ENCODE results near the gene CYGB. TPM values are rescaled to one million over a fixed set of nuclear protein-coding genes. Genes with fewer than 3 reads are reported as not detected.
A peak's percentile ranks its signal among the peaks of the same experiment; 100 is the strongest.

CYGB gene
- total and polyA plus RNA-seq, 2 of the 13 experiments (the other 11 are each of a cell fraction or from before 2014, with no cell fraction given) = 18.9 to 27.1 TPM

DNA sequence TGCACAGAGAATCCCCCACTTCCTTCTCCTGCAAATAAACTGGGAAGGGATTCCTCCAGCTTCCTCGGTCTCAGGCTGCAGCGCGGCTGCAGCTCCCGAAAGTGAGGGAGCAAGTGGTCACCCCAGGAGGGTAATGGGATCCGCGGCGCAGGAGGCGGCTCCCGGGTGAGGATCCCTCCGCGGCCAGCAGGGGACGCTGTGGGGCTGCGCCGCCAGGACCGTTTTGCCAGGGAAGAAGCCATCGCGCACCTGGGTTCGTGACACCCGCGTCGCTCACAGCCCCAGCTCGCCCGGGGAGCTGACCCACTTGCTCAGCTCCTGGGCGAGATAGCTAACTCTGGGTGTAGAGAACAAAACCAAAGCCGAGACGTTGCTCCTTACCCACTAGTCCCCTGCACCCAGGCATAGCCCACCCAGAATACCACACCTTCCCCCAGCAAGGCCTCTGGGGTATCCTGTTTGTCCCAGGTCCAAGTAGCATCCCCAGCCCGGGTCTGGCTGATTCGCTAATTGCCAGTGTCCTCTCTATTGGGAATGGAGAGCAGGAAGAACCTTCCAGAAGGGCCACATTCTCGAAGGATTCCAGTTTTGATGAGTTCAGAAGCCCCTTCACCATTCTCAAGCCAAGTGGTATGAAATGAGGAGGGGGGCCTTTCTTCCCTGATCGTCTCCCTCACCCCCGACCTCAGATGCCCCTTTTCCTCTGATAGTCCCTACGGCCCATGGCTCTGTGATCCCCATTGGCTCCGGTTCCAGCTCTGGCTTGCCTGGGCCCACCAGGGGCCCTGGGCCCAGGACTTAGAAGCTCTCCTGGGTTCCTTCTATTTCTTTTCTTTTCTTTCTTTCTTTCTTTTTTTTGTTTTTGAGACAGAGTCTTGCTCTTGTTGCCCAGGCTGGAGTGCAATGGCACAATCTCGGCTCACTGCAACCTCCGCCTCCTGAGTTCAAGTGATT lies 14.1 kb downstream of the CYGB start (continued):
- TF ChIP-seq, protein P1, sequence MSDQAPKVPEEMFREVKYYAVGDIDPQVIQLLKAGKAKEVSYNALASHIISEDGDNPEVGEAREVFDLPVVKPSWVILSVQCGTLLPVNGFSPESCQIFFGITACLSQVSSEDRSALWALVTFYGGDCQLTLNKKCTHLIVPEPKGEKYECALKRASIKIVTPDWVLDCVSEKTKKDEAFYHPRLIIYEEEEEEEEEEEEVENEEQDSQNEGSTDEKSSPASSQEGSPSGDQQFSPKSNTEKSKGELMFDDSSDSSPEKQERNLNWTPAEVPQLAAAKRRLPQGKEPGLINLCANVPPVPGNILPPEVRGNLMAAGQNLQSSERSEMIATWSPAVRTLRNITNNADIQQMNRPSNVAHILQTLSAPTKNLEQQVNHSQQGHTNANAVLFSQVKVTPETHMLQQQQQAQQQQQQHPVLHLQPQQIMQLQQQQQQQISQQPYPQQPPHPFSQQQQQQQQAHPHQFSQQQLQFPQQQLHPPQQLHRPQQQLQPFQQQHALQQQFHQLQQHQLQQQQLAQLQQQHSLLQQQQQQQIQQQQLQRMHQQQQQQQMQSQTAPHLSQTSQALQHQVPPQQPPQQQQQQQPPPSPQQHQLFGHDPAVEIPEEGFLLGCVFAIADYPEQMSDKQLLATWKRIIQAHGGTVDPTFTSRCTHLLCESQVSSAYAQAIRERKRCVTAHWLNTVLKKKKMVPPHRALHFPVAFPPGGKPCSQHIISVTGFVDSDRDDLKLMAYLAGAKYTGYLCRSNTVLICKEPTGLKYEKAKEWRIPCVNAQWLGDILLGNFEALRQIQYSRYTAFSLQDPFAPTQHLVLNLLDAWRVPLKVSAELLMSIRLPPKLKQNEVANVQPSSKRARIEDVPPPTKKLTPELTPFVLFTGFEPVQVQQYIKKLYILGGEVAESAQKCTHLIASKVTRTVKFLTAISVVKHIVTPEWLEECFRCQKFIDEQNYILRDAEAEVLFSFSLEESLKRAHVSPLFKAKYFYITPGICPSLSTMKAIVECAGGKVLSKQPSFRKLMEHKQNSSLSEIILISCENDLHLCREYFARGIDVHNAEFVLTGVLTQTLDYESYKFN (CRISPR knock-in tag; conservative IDR thresholded peaks at IDR 0.05) = peak; percentile 23; the same call in 1 of the 2 replicates
- TF ChIP-seq MEF2D (CRISPR knock-in tag; IDR thresholded peaks at IDR 0.05) (no peak), ZSCAN30 (CRISPR knock-in tag; IDR thresholded peaks at IDR 0.05) (no peak), CENPT (CRISPR knock-in tag; IDR thresholded peaks at IDR 0.05; ENCODE audit: low read depth) (no peak), SOX6 (IDR thresholded peaks at IDR 0.05) (no peak), SOX6 (CRISPR knock-in tag; IDR thresholded peaks at IDR 0.05) (peak; percentile 66), RORA (CRISPR knock-in tag; IDR thresholded peaks at IDR 0.05) (no peak), ZNF660 (CRISPR knock-in tag; IDR thresholded peaks at IDR 0.05; ENCODE audit: borderline replicate concordance, low read depth) (no peak), ZNF879 (CRISPR knock-in tag; IDR thresholded peaks at IDR 0.05) (no peak), ZFP41 (CRISPR knock-in tag; IDR thresholded peaks at IDR 0.05; ENCODE audit: borderline replicate concordance) (0 out of 2 replicates have a peak, but pooled peaks have one; percentile 41)
- TF ChIP-seq, protein P2, sequence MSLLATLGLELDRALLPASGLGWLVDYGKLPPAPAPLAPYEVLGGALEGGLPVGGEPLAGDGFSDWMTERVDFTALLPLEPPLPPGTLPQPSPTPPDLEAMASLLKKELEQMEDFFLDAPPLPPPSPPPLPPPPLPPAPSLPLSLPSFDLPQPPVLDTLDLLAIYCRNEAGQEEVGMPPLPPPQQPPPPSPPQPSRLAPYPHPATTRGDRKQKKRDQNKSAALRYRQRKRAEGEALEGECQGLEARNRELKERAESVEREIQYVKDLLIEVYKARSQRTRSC (CRISPR knock-in tag; IDR thresholded peaks at IDR 0.05; ENCODE audit: low read depth) = 0 out of 2 replicates have a peak, but pooled peaks have one; percentile 35
- TF ChIP-seq, protein P3, sequence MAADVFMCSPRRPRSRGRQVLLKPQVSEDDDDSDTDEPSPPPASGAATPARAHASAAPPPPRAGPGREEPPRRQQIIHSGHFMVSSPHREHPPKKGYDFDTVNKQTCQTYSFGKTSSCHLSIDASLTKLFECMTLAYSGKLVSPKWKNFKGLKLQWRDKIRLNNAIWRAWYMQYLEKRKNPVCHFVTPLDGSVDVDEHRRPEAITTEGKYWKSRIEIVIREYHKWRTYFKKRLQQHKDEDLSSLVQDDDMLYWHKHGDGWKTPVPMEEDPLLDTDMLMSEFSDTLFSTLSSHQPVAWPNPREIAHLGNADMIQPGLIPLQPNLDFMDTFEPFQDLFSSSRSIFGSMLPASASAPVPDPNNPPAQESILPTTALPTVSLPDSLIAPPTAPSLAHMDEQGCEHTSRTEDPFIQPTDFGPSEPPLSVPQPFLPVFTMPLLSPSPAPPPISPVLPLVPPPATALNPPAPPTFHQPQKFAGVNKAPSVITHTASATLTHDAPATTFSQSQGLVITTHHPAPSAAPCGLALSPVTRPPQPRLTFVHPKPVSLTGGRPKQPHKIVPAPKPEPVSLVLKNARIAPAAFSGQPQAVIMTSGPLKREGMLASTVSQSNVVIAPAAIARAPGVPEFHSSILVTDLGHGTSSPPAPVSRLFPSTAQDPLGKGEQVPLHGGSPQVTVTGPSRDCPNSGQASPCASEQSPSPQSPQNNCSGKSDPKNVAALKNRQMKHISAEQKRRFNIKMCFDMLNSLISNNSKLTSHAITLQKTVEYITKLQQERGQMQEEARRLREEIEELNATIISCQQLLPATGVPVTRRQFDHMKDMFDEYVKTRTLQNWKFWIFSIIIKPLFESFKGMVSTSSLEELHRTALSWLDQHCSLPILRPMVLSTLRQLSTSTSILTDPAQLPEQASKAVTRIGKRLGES (CRISPR knock-in tag; IDR thresholded peaks at IDR 0.05; ENCODE audit: borderline replicate concordance) = no peak
- TF ChIP-seq, protein P4, sequence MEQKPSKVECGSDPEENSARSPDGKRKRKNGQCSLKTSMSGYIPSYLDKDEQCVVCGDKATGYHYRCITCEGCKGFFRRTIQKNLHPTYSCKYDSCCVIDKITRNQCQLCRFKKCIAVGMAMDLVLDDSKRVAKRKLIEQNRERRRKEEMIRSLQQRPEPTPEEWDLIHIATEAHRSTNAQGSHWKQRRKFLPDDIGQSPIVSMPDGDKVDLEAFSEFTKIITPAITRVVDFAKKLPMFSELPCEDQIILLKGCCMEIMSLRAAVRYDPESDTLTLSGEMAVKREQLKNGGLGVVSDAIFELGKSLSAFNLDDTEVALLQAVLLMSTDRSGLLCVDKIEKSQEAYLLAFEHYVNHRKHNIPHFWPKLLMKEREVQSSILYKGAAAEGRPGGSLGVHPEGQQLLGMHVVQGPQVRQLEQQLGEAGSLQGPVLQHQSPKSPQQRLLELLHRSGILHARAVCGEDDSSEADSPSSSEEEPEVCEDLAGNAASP (CRISPR knock-in tag; IDR thresholded peaks at IDR 0.05; ENCODE audit: borderline replicate concordance) = peak; percentile 51; the same call in 1 of the 2 replicates
- TF ChIP-seq, protein P5, sequence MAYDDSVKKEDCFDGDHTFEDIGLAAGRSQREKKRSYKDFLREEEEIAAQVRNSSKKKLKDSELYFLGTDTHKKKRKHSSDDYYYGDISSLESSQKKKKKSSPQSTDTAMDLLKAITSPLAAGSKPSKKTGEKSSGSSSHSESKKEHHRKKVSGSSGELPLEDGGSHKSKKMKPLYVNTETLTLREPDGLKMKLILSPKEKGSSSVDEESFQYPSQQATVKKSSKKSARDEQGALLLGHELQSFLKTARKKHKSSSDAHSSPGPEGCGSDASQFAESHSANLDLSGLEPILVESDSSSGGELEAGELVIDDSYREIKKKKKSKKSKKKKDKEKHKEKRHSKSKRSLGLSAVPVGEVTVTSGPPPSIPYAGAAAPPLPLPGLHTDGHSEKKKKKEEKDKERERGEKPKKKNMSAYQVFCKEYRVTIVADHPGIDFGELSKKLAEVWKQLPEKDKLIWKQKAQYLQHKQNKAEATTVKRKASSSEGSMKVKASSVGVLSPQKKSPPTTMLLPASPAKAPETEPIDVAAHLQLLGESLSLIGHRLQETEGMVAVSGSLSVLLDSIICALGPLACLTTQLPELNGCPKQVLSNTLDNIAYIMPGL (CRISPR knock-in tag; IDR thresholded peaks at IDR 0.05; ENCODE audit: borderline replicate concordance in 1 of 2, low read depth in 1 of 2) = peak; percentile 88 to 97
